Stimulated activated CD8-positive, alpha-beta memory T cell treated with anti-CD3 and anti-CD28 coated beads, Interleukin-15, amount 100 ng/mL, for 1 hour (primary cell): Measurements from ENCODE around the gene ROR1.
"Not testable (repeated sequence)": the region's sequence is repeated elsewhere in the genome, so short reads cannot be mapped to it uniquely, and the experiment has no call there.

Experiments
- DNase-seq: peaks from one replicate; pipeline ENCODE4 v3.0.0-alpha.2; 2020; ENCODE audit warnings: low read depth

The ROR1 gene

GRCh38 chr1:63794354-63794753, 20.5 kb downstream of the ROR1 start:
- DNase-seq, result no peak

- DNase-seq, result no peak
These were observed 21.1 kb downstream of the ROR1 start for GRCh38 chr1:63794939-63795378.

GRCh38 chr1:63795455-63795854, 21.6 kb downstream of the ROR1 start:
- no peak for DNase-seq

GRCh38 chr1:63797056-63797726, 23.4 kb downstream of the ROR1 start:
- no peak for DNase-seq

- no peak for DNase-seq
These were observed 24.5 kb downstream of the ROR1 start for GRCh38 chr1:63798284-63798683.

- DNase-seq, result no peak
These were observed 25.5 kb downstream of the ROR1 start for GRCh38 chr1:63799307-63799706.

- DNase-seq, result no peak
These were observed 26.0 kb downstream of the ROR1 start for GRCh38 chr1:63799820-63800219.

- no peak for DNase-seq
These were observed 28.3 kb downstream of the ROR1 start for GRCh38 chr1:63802109-63802508.

- DNase-seq, result no peak
These were observed 31.1 kb downstream of the ROR1 start for GRCh38 chr1:63804829-63805484.

GRCh38 chr1:63807046-63807445, 33.2 kb downstream of the ROR1 start:
- no peak for DNase-seq

- no peak for DNase-seq
These were observed 37.2 kb downstream of the ROR1 start for GRCh38 chr1:63810936-63811469.

- DNase-seq, result no peak
These were observed 38.4 kb downstream of the ROR1 start for GRCh38 chr1:63812071-63812700.

GRCh38 chr1:63813829-63814277, 40.0 kb downstream of the ROR1 start:
- DNase-seq, result no peak

GRCh38 chr1:63816217-63816815, 42.5 kb downstream of the ROR1 start:
- DNase-seq, result not testable (repeated sequence)

- no peak for DNase-seq
These were observed 43.4 kb downstream of the ROR1 start for GRCh38 chr1:63817152-63817667.

GRCh38 chr1:63817700-63818099, 43.9 kb downstream of the ROR1 start:
- no peak for DNase-seq

GRCh38 chr1:63818567-63819325, 44.9 kb downstream of the ROR1 start:
- DNase-seq, result no peak

GRCh38 chr1:63819795-63820194, 46.0 kb downstream of the ROR1 start:
- no peak for DNase-seq

- no peak for DNase-seq
These were observed 47.5 kb downstream of the ROR1 start for GRCh38 chr1:63821091-63822005.

GRCh38 chr1:63822540-63822939, 48.7 kb downstream of the ROR1 start:
- DNase-seq, result no peak
